ENCODE data around the gene ZNF845. TPM values are rescaled to one million over a fixed set of nuclear protein-coding genes. Genes with fewer than 3 reads are reported as not detected.
A peak's percentile ranks its signal among the peaks of the same experiment; 100 is the strongest.

The ZNF845 gene
- total and polyA plus RNA-seq, 10 of the 15 experiments (the other 5 are each of a cell fraction or from before 2014, with no cell fraction given) = 0.58 to 8.2 (median 4.1) TPM

- H3K9me3 ChIP-seq (replicated peaks; ENCODE audit: control insufficient read depth, insufficient read depth, low read length) = peaks cover 3% of the 10 kb centered on the region; the same call in 2 of the 3 replicates
- TF ChIP-seq RBBP5 (conservative IDR thresholded peaks at IDR 0.05) (no peak), POU2F2 (IDR thresholded peaks at IDR 0.05; ENCODE audit: borderline replicate concordance, low read depth, low read length) (0 out of 3 replicates have a peak, but pooled peaks have one; percentile 3), NBN (IDR thresholded peaks at IDR 0.05) (peak; percentile 49; the same call in 1 of the 2 replicates), ZBED1 (IDR thresholded peaks at IDR 0.05; ENCODE audit: borderline replicate concordance) (no peak), MYC (IDR thresholded peaks at IDR 0.05; ENCODE audit: insufficient read depth, insufficient read length, insufficient replicate concordance, low read length, severe bottlenecking) (no peak), E2F4 (IDR thresholded peaks at IDR 0.05; ENCODE audit: low read depth, low read length) (peak; percentile 85), NKRF (conservative IDR thresholded peaks at IDR 0.05) (0 out of 2 replicates have a peak, but pooled peaks have one; percentile 21), RELB (IDR thresholded peaks at IDR 0.05; ENCODE audit: low read depth) (0 out of 2 replicates have a peak, but pooled peaks have one; percentile 36), NFYA (IDR thresholded peaks at IDR 0.05; ENCODE audit: borderline replicate concordance, low read depth, low read length) (no peak)
- peak overlapping the region; percentile 72 for H3K4me2 ChIP-seq (ENCODE audit: control insufficient read depth, insufficient read depth)
- FAIRE-seq (no peak), DNase-seq (ENCODE audit: low read depth, low spot score) (no peak), ATAC-seq (peak; percentile 81)
- peak overlapping the region; percentile 92 for H2AFZ ChIP-seq (ENCODE audit: control insufficient read depth, low read depth, low read length)
- H3K4me1 ChIP-seq (ENCODE audit: control insufficient read depth, insufficient read depth, low read length) = no peaks in the 10 kb centered on the region
- no peaks in the 10 kb centered on the region for H3K27me3 ChIP-seq (replicated peaks in 1 of 2; ENCODE audit: control insufficient read depth in 2 of 2, insufficient read depth in 2 of 2, low read length in 1 of 2)
- H4K20me1 ChIP-seq (ENCODE audit: control insufficient read depth, insufficient read depth) = no peaks in the 10 kb centered on the region
- no peaks in the 10 kb centered on the region for H3K36me3 ChIP-seq (ENCODE audit: control insufficient read depth in 2 of 2, insufficient read depth in 2 of 2, low read length in 1 of 2)
- H3K27ac ChIP-seq (ENCODE audit: control insufficient read depth, insufficient read depth) = peak overlapping the region; percentile 87
- POLR2A ChIA-PET = interaction anchor here (0.9 kb wide), 1 partner anchor 29 kb away, joined by 5 read pairs; no protein-coding TSS in a partner anchor
- TSS peak; percentile 74 for BruUV-seq (replicated peaks)
- in situ Hi-C loops (cut with MboI) = no loop called here
- H3K79me2 ChIP-seq (ENCODE audit: control insufficient read depth, insufficient read depth, low read length) = peaks cover 2% of the 10 kb centered on the region
- intact Hi-C loops (cut with micrococcal nuclease; ENCODE audit: unreplicated experiment) = no loop called here
- peak overlapping the region; percentile 95 for H3K9ac ChIP-seq (ENCODE audit: control insufficient read depth, insufficient read depth, low read length)
- 2% methylated on average over 32 of the region's 32 CpGs for WGBS (ENCODE audit: insufficient coverage, insufficient replicate concordance, low lambda C conversion rate, missing lambda C conversion rate)
- RAD21 ChIA-PET (ENCODE audit: unreplicated experiment) = no interaction called here
- H3K4me3 ChIP-seq = peak overlapping the region; percentile 86
- SMC1A ChIA-PET (ENCODE audit: uncharacterized antibody, unreplicated experiment) = no interaction called here
- CTCF ChIA-PET = interaction anchor here (0.6 to 1.9 kb wide), 3 partner anchors 29 to 99 kb away, joined by 3 to 4 read pairs (median 4); partner anchors contain the start of gene ZNF765
Observed at GRCh38 chr19:53365899-53366493, 32.4 kb downstream of the ZNF845 start.

All from GM12878 (cell line).